Erythroblast (primary cell): ENCODE results near the gene ARHGAP44.

Experiments
- DNase-seq, 2 experiments: peaks; one replicate each; lab custom pipeline; 2025; lab: John Stamatoyannopoulos, UW
- GATA1 ChIP-seq: IDR thresholded peaks from 2 replicates; pipeline ENCODE4 v1.6.1; 2011; ENCODE audit warnings: low read depth, mild to moderate bottlenecking, control low read depth, low read length, moderate library complexity
- POLR2A ChIP-seq: IDR thresholded peaks from 2 replicates; pipeline ENCODE4 v1.6.1; 2011; ENCODE audit warnings: mild to moderate bottlenecking, low read length

ARHGAP44 gene, protein sequence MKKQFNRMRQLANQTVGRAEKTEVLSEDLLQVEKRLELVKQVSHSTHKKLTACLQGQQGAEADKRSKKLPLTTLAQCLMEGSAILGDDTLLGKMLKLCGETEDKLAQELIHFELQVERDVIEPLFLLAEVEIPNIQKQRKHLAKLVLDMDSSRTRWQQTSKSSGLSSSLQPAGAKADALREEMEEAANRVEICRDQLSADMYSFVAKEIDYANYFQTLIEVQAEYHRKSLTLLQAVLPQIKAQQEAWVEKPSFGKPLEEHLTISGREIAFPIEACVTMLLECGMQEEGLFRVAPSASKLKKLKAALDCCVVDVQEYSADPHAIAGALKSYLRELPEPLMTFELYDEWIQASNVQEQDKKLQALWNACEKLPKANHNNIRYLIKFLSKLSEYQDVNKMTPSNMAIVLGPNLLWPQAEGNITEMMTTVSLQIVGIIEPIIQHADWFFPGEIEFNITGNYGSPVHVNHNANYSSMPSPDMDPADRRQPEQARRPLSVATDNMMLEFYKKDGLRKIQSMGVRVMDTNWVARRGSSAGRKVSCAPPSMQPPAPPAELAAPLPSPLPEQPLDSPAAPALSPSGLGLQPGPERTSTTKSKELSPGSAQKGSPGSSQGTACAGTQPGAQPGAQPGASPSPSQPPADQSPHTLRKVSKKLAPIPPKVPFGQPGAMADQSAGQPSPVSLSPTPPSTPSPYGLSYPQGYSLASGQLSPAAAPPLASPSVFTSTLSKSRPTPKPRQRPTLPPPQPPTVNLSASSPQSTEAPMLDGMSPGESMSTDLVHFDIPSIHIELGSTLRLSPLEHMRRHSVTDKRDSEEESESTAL

DNA sequence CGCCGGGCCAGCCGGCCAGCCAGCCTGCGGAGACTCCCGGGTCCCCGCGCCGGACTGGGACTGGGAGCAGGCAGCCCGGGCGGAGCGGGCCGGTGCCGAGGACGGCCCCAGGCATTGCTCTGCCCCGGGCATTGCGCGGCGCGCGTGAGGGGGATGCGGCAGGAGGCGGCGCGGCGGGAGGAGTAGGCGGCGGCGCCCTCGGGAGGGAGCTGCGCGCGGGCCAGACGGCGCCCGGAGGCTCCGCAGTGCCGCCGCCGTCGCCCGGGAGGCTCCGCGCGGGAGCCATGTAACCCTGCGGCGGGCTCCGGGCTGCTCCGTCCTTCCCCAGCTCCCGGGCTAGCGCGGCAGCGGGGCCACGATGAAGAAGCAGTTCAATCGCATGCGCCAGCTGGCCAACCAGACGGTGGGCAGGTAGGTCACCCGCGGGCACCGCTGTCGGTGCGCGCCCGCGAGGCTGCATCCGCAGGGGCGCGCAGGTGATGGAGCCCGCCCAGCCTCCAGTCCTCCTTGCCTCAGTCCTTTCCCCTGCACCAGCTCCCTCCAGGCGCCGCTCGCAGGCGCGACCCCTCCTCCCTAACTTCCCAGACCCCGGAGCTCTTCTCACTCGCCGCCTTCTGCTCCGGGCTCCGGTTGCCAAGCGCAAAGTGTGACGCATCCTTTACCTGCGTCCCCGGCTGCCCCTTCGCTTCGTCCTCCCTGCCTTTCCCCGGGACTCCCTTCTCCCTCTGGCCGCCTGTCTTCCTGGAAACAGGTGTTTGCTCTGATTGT is at the start of gene ARHGAP44:
Gene ARHGAP44, plus strand, starts transcription at position 18 of the 768 bp plus-strand sequence. Its CDS starts 341 bp downstream, at position 359.
- peak in 1 of 2 experiments; percentile 16 for DNase-seq
- no peak for TF ChIP-seq POLR2A
- TF ChIP-seq GATA1: no peak

DNA sequence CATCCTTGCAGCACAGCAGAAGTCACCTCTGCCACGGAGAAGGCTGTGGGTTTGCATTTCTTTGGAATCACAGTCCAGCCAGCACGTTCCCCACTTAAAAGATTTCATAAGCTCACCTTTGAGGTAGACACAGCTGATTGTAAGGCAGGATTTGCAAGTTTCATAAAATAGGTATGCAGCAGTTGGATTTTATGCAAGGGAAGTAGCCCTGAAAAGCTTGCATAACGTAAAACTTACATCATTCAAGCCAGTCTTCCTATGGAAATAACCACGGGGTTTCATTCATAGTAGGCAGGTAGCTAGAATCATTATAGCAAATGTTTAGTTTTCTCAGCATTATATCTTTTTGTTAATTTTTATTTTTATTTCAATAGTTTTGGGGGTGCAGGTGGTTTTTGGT is 49.8 kb upstream of the ARHGAP44 start:
- no peak for DNase-seq
- TF ChIP-seq GATA1 (no peak), POLR2A (no peak)

DNA sequence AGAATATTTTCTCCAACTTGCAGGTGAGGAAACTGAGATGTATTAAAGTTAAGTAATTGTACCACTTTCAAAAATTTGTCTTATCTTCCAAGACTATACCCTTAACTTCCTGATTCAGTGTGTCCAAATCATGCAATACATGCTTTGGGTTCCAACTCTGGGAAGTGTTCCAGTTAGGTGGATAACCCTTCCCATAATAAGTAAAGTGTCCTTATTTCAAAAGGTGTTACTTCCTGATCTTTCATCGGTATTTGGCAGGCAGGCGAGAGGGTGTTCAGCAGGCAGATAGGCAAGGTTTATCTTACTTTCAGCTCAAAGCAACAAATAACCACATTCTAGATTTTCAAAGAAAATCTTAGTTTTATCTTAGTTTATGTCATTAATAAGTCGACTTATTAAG is 46.3 kb upstream of the ARHGAP44 start:
- DNase-seq: no peak
- TF ChIP-seq POLR2A (no peak), GATA1 (no peak)

DNA sequence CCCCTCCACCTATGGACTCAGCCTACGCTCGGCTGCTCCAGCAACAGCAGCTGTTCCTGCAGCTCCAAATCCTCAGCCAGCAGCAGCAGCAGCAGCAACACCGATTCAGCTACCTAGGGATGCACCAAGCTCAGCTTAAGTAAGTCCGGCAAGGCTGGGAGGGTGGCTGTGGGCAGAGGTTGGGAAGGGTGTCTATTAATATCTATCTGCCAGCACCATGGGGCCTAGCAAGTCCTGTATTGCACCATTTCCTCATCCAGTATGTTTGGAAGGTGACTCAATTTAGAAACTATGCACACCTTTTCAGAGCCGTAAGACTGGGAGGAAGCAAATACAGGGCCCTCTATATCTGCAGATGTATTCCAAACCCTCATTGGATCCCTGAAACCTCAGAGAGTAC is 45.0 kb upstream of the ARHGAP44 start:
- TF ChIP-seq GATA1 (no peak), POLR2A (no peak)
- no peak for DNase-seq

DNA sequence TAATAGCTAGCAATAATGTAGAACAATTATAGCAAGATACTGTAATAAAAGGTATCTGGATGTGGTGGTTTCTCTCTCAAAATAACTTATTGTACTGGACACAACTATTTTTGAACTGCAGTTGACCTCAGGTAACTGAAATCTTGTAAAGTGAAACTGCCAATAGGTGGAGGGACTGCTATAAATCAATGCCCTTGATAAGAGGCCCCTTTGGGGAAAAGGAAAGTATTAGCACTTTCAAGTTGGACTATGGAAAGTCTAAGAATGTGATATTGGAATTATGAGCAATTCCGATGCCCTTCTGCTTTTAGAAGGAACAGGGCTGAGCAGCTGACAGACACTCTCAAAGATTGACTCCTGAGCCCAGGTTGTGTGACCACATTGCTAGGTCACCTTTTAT is 44.5 kb upstream of the ARHGAP44 start:
- DNase-seq: no peak
- no peak for TF ChIP-seq GATA1
- TF ChIP-seq POLR2A: no peak

DNA sequence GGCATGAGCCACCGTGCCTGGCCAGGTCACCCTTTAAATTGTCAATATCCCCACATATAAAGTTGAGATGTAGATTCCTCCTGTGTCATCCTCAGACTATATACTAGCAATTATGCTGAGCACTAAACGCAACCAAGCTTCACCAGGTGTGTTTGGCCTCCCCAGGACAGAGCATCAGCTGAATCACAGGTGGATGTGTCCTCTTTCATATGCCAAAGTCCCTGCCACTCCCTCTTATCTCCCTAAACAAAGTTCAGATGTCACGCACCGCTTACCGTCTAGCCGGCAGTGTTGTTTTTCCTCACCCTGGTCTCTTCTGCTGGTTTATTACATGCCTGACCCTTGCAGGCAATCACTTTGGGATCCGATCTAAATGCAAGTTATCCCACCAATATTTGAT is 43.8 kb upstream of the ARHGAP44 start:
- no peak for DNase-seq
- TF ChIP-seq GATA1: no peak
- TF ChIP-seq POLR2A: no peak

DNA sequence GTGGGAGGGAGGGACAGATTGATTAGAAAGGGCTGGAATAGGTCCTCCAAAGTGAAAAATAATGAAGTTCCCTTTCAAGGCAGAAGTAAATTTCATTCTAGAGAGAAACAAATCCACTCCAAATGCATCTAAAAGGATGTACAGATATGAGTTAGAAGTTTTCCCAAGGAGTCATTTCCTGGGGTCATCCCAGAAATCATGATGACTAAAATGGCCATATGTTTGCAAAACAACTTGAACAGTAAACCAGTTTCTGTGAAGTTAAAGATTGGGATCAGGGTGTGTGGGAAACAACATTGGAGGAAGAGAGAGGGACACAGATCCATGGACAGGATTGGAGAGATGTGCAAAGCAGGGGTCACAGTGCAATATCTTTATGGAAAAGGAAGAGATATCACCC is 32.5 kb upstream of the ARHGAP44 start:
- no peak for DNase-seq
- TF ChIP-seq GATA1 (no peak), POLR2A (no peak)

DNA sequence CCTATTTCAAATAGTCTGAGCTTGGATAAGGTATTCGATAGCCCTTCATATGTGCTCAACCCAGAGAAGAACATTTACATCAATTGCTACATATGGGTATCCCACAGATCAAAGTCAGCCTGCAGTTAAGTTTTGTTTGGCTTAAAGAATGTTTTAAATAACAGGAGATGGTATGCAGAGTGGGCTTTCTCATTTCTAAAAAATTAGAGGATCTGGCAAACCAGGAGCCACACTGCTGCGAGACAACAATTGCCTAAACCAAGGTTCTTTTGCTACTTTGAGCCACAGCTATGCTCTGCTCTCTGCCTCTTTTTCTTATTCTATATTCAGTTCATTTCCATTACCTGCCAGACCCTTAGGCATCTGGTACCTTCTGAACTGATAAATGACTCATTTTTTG is 30.2 kb upstream of the ARHGAP44 start:
- no peak for DNase-seq
- no peak for TF ChIP-seq POLR2A
- TF ChIP-seq GATA1: no peak

DNA sequence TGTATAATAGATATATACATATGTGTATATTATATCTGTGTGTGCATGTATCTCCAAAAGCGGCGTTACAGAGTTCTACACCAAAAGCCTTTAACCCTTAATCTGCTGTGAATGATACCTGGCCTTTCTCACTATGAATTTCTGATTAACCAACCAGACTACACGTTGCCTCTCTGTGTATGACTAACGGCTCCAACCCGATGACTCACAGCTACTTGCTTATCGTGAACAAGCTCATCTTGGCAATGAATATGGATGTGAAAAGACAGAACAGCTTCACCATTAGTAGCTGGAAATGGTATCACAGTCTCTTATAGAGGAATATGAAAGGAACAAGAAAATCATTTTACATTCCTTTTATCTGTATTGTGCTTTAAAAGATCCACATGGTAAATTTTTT is 23.8 kb upstream of the ARHGAP44 start:
- TF ChIP-seq GATA1 (no peak), POLR2A (no peak)
- DNase-seq: peak in 1 of 2 experiments; percentile 3

DNA sequence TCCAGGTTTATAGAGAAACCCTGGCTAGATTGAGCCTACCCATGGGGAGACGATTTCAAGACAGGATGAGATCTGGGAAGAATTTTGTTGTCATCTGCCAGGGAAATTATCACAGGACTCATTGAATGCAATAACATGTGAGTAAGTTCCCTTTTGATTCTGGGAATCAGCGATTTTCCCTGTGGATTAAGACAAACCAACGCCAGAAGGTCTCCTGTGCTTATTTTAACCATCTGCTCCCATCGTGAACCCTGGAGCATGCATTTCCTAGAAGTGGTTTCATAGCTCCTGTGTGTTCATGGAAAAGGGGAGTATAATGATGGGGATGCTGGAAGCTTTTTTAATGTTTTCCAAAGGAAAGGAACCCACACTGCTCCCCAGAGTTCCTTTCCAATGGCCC is 21.0 kb upstream of the ARHGAP44 start:
- no peak for DNase-seq
- TF ChIP-seq POLR2A (no peak), GATA1 (no peak)

DNA sequence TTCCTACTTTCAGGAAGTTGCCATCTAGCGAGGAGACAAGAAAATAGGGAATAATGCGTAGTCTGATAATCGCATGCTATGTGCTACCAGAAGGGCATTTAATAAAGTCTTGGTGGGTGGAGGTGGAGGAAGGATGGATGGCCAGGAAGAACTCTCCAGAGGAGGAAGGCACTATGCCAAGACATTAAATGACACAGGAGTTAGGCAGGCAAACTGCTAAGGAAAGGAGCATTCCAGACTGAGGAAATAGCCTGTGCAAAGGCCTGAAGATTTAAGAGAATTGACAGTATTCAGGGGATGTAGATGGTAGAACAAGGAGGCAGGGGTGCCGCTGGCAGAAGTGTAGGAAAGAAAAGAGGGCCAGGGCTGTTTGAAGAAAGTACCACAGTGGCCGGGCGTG is 19.3 kb upstream of the ARHGAP44 start:
- no peak for DNase-seq
- TF ChIP-seq POLR2A (no peak), GATA1 (no peak)

DNA sequence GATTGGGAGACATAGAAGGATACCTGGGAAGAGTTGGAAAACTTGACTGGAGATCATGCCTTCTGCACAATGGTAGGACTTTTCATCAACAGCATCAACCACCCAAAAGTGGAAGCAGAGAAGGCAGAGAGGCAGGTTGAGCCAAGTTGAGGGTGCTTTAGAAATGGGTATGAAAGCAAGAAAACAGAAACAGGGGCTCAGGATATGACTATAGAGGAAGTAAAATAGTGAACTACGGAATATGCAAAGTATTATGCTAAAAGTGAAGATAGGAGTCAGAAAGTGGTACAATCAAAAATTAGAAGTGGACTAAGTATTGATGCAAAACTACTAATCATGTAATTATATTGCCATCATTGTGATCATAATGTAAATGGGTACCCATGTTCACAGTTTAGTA is 16.1 kb upstream of the ARHGAP44 start:
- no peak for DNase-seq
- TF ChIP-seq POLR2A: no peak
- no peak for TF ChIP-seq GATA1

DNA sequence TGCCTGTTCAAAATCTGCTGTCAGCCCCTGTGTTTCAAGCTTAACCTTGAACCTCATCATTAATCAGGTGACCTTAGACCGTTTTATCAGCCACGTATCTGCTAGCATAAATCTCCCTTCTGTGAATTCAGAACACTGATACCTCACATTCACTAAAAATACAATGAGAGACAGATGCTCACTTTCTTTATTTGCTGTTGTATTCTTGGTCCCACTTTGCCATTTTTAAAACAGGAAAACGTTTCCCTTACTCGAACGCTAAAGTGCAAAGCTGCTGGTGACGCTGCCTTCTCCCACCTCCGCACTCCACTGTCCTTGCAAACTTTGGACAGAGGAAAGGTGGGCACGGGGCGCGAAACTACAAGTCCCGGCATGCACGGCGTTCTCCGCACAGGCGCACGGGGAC is 220 bp upstream of the ARHGAP44 start:
- peak in 1 of 2 experiments; percentile 5 for DNase-seq

More for the DNA sequence above, 220 bp upstream of the ARHGAP44 start:
- no peak for TF ChIP-seq GATA1
- TF ChIP-seq POLR2A: no peak
